Type B pancreatic cell (in vitro differentiated cells): ENCODE data around the gene KDM6A. TPM values are rescaled to one million over a fixed set of nuclear protein-coding genes. Genes with fewer than 3 reads are reported as not detected.

Experiments used
- DNase-seq: peaks from one replicate; pipeline ENCODE4 v3.0.0; 2021; ENCODE audit warnings: mixed read lengths; ENCODE audit not compliant: unreplicated experiment; ENCODE audit errors: extremely low spot score
- H3K27ac Mint-ChIP-seq: 2 replicates; pipeline ENCODE4 v1.8.0; 2021; ENCODE audit warnings: mild to moderate bottlenecking, mixed read lengths
- H3K27me3 Mint-ChIP-seq: 2 replicates; pipeline ENCODE4 v1.8.0; 2021; ENCODE audit warnings: mixed read lengths
- H3K36me3 Mint-ChIP-seq: 2 replicates; pipeline ENCODE4 v1.8.0; 2021; ENCODE audit warnings: mixed read lengths
- H3K4me1 Mint-ChIP-seq: one replicate; pipeline ENCODE4 v1.8.0; 2021; ENCODE audit warnings: mixed read lengths; ENCODE audit not compliant: unreplicated experiment
- H3K4me3 Mint-ChIP-seq: 2 replicates; pipeline ENCODE4 v1.8.0; 2021; ENCODE audit warnings: mild to moderate bottlenecking, mixed read lengths
- H3K9me3 Mint-ChIP-seq: 2 replicates; pipeline ENCODE4 v1.8.0; 2021; ENCODE audit warnings: mixed read lengths
- total RNA-seq: library from RNA; stranded (reverse); gene quantifications from 2 replicates; pipeline ENCODE4 v1.2.1, GENCODE V29; 2021; ENCODE audit warnings: low replicate concordance
- TF ChIP-seq, protein P1 (sequence below): fragments of 200-600 bp; sonication (generic); conservative IDR thresholded peaks from 2 replicates; pipeline ENCODE4 v1.5.0; 2021; ENCODE audit warnings: antibody characterized with exemption, mild to moderate bottlenecking

KDM6A gene
- total RNA-seq, 1 donor from 2014 or later, result 38.1 TPM

- Mint-ChIP-seq H3K27me3 (no peaks in the 10 kb centered on the region), H3K9me3 (peaks cover 18% of the 10 kb centered on the region), H3K27ac (no peak overlapping the region), H3K36me3 (peaks cover 38% of the 10 kb centered on the region), H3K4me3 (no peak overlapping the region), H3K4me1 (no peaks in the 10 kb centered on the region)
- DNase-seq, result no peak
- TF ChIP-seq, protein P1, sequence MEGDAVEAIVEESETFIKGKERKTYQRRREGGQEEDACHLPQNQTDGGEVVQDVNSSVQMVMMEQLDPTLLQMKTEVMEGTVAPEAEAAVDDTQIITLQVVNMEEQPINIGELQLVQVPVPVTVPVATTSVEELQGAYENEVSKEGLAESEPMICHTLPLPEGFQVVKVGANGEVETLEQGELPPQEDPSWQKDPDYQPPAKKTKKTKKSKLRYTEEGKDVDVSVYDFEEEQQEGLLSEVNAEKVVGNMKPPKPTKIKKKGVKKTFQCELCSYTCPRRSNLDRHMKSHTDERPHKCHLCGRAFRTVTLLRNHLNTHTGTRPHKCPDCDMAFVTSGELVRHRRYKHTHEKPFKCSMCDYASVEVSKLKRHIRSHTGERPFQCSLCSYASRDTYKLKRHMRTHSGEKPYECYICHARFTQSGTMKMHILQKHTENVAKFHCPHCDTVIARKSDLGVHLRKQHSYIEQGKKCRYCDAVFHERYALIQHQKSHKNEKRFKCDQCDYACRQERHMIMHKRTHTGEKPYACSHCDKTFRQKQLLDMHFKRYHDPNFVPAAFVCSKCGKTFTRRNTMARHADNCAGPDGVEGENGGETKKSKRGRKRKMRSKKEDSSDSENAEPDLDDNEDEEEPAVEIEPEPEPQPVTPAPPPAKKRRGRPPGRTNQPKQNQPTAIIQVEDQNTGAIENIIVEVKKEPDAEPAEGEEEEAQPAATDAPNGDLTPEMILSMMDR, result no peak
Observed at GRCh38 chrX:44971674-44972073, 98.7 kb downstream of the KDM6A start.

DNA sequence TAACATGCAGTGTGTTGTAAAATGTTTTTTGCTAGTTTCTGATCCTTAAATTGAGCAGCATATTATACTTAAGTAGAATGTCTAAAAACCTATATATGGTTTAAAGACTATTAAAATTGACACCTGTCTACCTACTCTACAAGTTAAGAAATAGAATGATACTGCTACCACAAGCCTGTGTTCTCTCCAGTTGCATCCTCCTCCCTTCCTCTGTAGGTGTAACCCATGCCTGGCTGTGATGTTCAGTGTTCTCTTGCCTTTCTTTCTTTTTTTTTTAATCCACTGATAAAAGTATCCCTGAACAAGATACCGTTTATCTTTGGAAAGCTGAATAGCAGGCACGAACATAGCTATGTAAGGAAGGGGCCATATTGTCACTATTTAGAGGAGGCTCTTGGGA is 99.1 kb downstream of the KDM6A start:
- Mint-ChIP-seq H3K36me3 (peaks cover 36% of the 10 kb centered on the region), H3K9me3 (peaks cover 18% of the 10 kb centered on the region), H3K4me1 (no peaks in the 10 kb centered on the region), H3K27ac (peak overlapping the region; percentile 14), H3K4me3 (no peak overlapping the region), H3K27me3 (no peaks in the 10 kb centered on the region)
- TF ChIP-seq, protein P1, result no peak
- DNase-seq, result no peak

- DNase-seq, result no peak
- H3K36me3 Mint-ChIP-seq, result peaks cover 32% of the 10 kb centered on the region
- peaks cover 18% of the 10 kb centered on the region for H3K9me3 Mint-ChIP-seq
- H3K27ac Mint-ChIP-seq, result no peak overlapping the region
- TF ChIP-seq, protein P1, result no peak
- H3K27me3 Mint-ChIP-seq, result no peaks in the 10 kb centered on the region
- H3K4me3 Mint-ChIP-seq, result no peak overlapping the region
- H3K4me1 Mint-ChIP-seq, result no peaks in the 10 kb centered on the region
Observed at GRCh38 chrX:44973420-44973932, 100.5 kb downstream of the KDM6A start.

DNA sequence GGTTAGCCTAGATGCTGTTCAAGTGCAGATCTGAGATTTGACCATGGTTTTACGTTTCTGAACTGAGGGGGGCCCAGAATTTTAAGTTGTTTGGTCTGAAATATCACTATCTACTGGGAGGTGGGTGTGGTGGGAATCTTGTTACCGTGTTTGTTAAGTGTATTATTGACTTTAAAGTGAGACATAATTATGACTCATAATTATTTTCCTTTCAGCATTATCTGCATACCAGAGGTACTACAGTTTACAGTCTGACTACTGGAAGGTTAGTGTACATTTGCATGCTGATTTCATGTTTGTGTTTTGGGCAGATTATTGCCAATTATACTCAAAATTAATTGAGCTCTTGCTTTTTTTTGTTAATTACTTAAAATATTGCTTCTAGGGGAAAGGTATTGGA is 101.5 kb downstream of the KDM6A start:
- H3K4me1 Mint-ChIP-seq, result no peaks in the 10 kb centered on the region
- TF ChIP-seq, protein P1, result no peak
- no peak for DNase-seq
- peaks cover 18% of the 10 kb centered on the region for H3K9me3 Mint-ChIP-seq
- peaks cover 32% of the 10 kb centered on the region for H3K36me3 Mint-ChIP-seq
- peak overlapping the region; percentile 40 for H3K4me3 Mint-ChIP-seq
- no peaks in the 10 kb centered on the region for H3K27me3 Mint-ChIP-seq
- H3K27ac Mint-ChIP-seq, result peak overlapping the region; percentile 67

DNA sequence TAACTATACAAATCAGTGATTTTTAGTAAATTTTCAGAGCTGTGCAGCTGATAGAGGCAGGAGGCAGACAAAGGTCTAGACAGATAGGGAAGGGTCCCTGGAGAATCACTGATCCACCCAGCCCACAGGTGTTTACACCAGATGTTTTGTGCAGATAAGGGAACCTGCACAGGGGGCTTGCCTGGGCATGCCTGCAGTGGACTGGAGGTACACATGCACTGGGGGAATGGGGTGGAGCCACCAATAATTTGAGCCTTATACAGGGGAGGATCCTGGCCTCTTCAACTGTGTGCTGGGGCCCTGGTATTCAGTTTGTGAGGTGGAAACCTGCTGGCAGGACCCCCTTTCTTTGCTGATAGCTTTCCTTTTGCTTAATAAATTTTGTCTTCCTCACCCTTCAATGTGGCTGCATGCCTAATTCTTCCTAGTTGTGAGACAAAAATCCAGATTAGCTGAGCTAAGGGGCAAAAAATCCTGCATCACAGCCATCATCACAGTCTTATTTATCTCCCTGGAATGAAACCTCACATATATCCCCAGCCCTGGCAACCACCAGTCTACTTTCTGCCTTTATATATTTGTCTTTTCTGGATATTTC is 102.8 kb downstream of the KDM6A start:
- Mint-ChIP-seq H3K4me1 (no peaks in the 10 kb centered on the region), H3K9me3 (peaks cover 18% of the 10 kb centered on the region), H3K27me3 (no peaks in the 10 kb centered on the region), H3K27ac (peak overlapping the region; percentile 67), H3K4me3 (peak overlapping the region; percentile 58), H3K36me3 (peaks cover 30% of the 10 kb centered on the region)
- TF ChIP-seq, protein P1, result no peak
- no peak for DNase-seq
